ENCODE data around the gene LSM7. TPM values are rescaled to one million over a fixed set of nuclear protein-coding genes. Genes with fewer than 3 reads are reported as not detected.

LSM7 gene
- total and polyA plus RNA-seq, 2 of the 13 experiments (the other 11 are each of a cell fraction or from before 2014, with no cell fraction given), result 140 to 205 TPM

- TF ChIP-seq ZNF800 (CRISPR knock-in tag; IDR thresholded peaks at IDR 0.05) (no peak), ARID3A (IDR thresholded peaks at IDR 0.05; ENCODE audit: low read depth, low read length) (no peak), ZNF446 (CRISPR knock-in tag; IDR thresholded peaks at IDR 0.05) (no peak), HMGA1 (CRISPR knock-in tag; conservative IDR thresholded peaks at IDR 0.05) (no peak), TFE3 (CRISPR knock-in tag; IDR thresholded peaks at IDR 0.05) (no peak), ZKSCAN5 (CRISPR knock-in tag; IDR thresholded peaks at IDR 0.05) (no peak), RNF219 (CRISPR knock-in tag; IDR thresholded peaks at IDR 0.05) (no peak), CTCF (CRISPR knock-in tag; IDR thresholded peaks at IDR 0.05) (peak; percentile 92), AHDC1 (CRISPR knock-in tag; IDR thresholded peaks at IDR 0.05; ENCODE audit: borderline replicate concordance) (no peak), ZNF816 (CRISPR knock-in tag; IDR thresholded peaks at IDR 0.05; ENCODE audit: borderline replicate concordance) (no peak), FOSL2 (CRISPR knock-in tag; IDR thresholded peaks at IDR 0.05) (0 out of 2 replicates have a peak, but pooled peaks have one; percentile 15), ZNF468 (CRISPR knock-in tag; IDR thresholded peaks at IDR 0.05) (no peak), ZNF335 (CRISPR knock-in tag; IDR thresholded peaks at IDR 0.05) (no peak), ZKSCAN1 (IDR thresholded peaks at IDR 0.05; ENCODE audit: low read length) (no peak)
Observed at GRCh38 chr19:2274931-2275535, 53.4 kb downstream of the LSM7 start (continued).

All from HepG2 (cell line).